GM21381 (cell line): Measurements from ENCODE around the gene TP53BP2.
"Not testable (repeated sequence)": the region's sequence is repeated elsewhere in the genome, so short reads cannot be mapped to it uniquely, and the experiment has no call there.

Experiments used
- ATAC-seq: cut with Tn5 transposase; IDR thresholded peaks from one replicate; pipeline ENCODE4 v1.9.1; 2021; ENCODE audit warnings: mild to moderate bottlenecking, moderate library complexity; ENCODE audit not compliant: unreplicated experiment

TP53BP2 gene

GRCh38 chr1:223853275-223853674 is 7.5 kb upstream of the TP53BP2 start:
- ATAC-seq, result no peak

DNA sequence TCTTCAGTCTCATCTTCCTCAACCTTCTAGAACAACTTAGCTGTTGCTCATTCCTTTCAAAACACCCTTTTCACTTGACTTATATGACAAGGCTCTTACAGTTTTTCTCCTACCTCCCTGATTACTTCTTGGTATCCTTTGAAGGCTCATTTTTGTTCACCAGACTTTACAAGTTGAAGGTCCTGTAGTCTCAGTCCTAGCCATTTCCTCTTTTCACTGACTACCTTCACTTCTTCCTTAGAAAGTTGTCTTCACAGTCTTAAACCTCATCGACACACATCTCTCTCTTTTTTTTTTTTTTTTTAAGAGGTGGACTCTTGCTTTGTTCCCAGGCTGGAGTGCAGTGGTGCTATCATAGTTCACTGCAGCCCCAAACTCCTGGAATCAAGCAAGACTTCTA is 6.6 kb upstream of the TP53BP2 start:
- no peak for ATAC-seq

DNA sequence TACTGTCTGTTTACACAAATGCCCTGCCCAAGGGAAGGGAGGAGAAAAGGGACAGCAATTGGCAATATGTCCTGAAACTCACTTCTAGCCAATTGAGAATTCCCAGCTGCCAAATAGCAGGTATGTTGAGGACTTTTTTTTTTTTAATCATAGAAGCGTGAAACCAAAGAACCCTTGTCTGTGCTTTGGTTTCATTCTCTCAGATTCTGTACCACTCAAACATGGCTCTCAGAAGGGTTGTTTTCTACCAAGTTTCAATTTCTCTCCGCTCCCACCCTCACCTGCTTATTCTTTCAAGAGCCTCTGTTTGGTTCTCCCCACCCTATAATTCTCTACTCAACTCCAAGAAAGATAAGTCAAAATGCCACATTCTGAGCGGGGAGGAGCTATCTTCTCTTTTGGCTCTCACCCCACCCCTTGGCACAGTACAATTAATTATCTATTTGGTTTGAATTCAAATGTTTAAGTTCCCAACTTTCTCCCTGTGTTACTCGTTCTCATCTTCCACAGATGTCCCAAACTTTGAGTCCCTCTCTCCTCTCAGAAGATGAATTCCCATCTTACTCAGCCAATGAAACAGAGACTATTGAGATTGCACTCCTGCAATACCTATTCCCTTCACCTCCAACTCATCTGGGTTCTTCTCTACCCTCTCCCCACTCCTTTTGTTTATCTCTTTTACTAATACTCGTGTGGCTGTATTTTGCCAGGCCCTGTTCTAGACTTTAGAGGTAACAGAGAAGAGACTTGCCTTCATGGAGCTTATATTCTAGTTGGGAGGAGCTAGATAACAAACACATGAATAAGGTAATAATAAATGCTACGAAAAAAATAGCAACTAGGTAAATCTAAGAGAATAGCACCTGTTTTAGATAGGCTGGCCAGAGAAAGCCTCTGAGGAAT is 3.9 kb upstream of the TP53BP2 start:
- ATAC-seq, result peak; percentile 23

GRCh38 chr1:223848536-223848935 is 2.8 kb upstream of the TP53BP2 start:
- no peak for ATAC-seq

- no peak for ATAC-seq
These were observed 2.1 kb upstream of the TP53BP2 start for GRCh38 chr1:223847781-223848345.

GRCh38 chr1:223845037-223845809 is 524 bp downstream of the TP53BP2 start:
- ATAC-seq, result peak; percentile 18

DNA sequence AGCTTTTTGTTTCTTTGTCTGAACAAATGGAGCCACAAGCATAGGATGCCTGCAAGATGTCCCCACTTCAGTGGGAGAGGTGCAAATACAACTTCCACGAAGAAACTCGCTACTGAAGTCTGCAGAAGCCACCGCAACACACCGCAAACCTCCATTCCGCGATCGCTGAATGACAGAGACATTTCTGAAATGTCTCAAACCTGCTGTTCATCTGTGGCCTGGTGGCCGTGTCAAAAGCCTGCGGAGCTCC is 1.0 kb downstream of the TP53BP2 start:
- no peak for ATAC-seq

DNA sequence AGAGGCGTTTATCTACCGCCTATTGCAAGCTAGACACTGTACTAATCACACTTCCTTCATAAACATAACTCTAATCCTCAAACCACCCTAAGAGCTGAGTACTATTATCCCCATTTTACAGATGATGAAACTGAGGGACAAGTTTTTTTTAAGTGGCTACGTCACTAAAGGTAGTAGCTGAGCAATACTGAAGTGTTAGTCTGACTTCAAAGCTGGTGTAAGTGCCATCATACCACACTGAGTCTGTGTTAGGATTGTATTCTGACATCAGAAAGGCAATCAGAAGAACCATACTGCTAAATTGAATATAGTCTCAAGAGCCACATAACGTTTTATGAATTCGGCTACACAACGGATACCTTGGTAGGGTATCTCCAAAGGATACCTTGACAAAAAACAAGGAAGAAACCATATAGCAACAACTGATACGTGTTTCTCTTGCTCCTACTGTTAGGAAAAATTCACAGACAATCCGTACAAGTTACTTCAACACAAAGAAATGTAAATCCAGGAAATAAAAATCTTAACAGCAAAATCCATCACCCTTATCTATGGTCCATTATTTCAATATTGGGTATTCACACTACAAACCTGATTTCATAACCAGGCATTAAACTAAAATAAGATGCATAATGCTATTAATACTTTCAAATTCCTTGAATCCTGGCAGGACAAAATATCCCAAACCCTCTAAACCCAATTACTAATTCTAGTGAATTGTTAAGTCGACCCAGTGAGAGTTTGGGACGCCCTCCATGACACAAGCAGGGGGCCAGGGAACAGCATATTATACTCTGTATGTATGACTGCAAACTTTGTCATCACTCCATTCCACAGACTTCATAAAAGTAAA is 1.6 kb downstream of the TP53BP2 start:
- ATAC-seq, result no peak

DNA sequence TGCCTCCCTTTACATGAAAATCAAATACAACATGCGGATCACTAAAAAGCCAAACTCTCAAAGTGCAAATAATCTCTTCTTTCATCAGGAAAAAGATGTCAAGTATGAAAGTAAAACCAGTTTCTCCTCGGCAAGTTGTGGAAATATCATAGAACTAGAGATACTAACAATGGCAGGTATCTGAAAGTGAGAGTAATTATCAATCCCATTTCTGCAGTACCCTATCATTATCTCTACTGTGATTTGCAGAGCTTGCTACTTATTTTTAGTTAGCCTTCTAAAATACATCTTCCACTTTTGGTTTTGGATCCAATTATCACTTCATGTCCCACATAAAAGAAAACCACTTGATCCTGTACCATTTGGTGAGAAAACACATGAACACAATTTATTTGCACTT is 3.0 kb downstream of the TP53BP2 start:
- no peak for ATAC-seq

GRCh38 chr1:223841977-223842623 is 3.6 kb downstream of the TP53BP2 start:
- not testable (repeated sequence) for ATAC-seq

DNA sequence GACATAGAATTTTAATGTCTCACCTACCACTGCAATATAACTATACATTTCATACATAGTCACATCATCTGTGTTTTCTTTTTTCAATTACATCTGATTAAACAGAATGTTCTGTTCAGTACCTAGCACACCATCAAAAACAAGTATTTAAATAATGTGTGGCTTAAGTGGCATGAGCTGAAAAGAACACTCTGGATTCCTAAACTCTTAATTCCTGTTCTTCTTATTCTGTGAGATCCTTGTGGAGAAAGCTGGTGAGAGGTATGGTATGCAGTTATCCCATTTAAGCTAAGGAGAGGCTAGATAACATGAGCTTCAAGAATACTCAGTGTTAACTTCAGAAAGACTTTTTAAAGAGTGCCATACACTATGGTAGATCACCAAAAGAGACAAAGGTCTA is 5.5 kb downstream of the TP53BP2 start:
- no peak for ATAC-seq

DNA sequence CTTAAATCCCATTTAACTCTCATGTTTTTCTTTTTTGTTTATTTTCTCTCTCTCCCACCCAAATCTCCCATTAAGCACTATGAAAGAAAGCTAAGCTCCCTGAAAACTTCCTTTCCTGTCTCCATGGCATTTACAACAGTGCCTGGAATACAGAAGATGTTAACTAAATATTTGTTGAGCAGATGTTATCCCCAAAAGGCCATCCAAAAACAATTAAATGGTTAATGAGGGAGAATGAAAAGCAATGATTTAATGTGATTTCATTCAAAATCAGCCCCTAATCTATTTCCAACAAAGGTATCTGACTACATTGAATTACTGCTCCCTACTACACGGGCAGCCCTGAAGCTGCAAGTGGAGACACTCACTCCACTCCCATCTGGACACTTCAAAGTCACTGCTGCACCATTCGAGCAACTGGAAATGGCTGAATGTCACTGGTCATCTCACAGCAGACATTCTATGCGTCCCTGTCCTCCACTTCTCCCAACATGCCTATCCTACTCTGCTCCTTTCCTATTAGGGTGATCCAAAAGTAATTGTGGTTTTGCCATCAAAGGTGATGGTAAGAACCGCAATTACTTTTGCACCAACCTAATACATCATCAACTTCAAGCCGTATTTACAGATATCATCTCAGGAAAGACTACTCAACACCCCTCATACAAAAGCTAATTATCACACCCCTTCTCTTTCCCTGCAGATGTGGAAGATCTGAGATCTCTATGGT is 7.5 kb downstream of the TP53BP2 start:
- ATAC-seq, result no peak

GRCh38 chr1:223837687-223838086 is 8.1 kb downstream of the TP53BP2 start:
- no peak for ATAC-seq

GRCh38 chr1:223837206-223837605 is 8.5 kb downstream of the TP53BP2 start:
- no peak for ATAC-seq

DNA sequence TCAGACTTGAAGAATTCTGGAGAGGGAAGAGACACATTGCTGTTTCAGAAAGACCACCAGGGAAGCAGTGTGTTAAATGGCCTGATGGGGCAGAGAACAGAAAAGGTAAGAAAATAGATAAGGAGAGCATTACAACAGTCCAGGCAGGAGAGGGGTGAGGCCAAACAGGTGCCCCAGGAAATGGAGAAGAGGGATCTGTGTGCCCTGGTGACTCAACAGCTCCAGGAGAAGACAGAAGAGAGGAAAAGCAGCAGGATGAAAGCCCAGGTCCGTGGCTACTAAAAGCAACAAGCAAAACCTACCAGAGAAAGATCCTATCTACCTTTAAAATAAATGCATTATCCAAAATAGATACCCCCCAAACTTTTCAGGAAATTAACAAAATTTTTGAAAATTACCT is 9.2 kb downstream of the TP53BP2 start:
- no peak for ATAC-seq

DNA sequence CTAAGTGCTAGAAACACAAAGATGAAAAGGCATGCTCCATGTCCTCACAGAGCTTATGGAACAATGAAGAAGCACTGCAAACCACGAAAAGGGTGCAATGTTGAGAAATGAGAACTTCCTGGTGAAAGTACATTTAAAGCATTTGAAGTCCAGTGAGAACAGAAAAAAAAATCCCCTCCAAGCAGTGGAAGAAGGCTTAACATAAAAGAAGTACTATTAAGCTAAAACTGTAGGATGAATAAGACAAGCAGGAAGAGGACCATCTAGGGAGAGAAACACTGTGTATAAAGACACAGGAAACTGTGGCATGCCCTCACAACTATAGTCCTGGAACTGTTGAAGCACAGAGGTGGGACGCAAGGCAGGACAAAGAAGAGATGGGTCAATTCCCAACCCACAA is 10.0 kb downstream of the TP53BP2 start:
- ATAC-seq, result no peak

GRCh38 chr1:223834660-223835263 is 11.0 kb downstream of the TP53BP2 start:
- ATAC-seq, result no peak

DNA sequence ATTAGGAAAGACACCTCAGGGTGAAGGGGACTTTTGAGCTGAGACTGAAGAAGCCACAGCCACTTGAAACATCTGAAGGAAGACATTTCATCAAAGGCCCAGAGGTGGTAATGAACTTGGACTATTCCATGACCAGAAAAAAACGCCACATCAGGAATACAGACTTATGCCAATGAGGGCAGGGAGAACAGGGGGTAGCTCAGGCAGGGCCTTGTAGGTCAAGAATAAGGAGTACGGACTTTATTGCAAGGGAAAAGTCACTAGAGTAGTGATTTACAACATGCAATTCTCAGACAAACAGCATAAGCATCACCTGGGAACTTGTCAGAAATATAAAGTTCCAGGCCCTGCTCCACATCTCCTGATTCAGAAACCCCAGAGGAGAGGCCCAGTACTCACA is 11.8 kb downstream of the TP53BP2 start:
- ATAC-seq, result no peak

DNA sequence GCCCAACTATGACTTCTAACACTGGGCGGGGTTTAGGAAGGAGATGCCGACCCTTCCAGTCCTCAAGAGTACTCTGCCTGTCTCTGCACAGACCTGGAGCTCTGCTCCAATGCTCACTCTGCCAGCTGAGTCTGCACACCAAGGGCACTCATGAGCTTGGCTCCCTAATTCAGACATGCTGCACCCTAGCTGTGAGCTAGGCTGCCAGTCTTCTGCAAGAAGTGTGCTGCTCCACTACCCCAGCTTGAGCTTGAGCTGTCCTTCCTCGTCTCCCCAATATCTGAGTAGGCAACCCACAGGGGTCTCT is 13.2 kb downstream of the TP53BP2 start:
- no peak for ATAC-seq
